WTC11 (cell line): ENCODE data around the gene DYSF. TPM values are rescaled to one million over a fixed set of nuclear protein-coding genes. Genes with fewer than 3 reads are reported as not detected.

Experiments used
- ATAC-seq: fragments of 200-7000 bp; cut with Tn5 transposase; 2 replicates; pipeline ENCODE4 v1.10.0; 2021; ENCODE audit warnings: mild to moderate bottlenecking, moderate library complexity
- CTCF ChIA-PET: fragments of 300-600 bp; sonication (Branson Sonifier 250); formaldehyde crosslinking; loops from one replicate; lab custom pipeline; 2021; ENCODE audit warnings: antibody characterized with exemption; lab: Charles Lee
- POLR2A ChIA-PET: fragments of 350-600 bp; sonication (Branson Sonifier 250); formaldehyde crosslinking; loops from one replicate; lab custom pipeline; 2021; ENCODE audit warnings: antibody characterized with exemption; lab: Charles Lee
- DNase-seq: peaks from one replicate; pipeline ENCODE4 v3.0.0; 2021; ENCODE audit warnings: low spot score
- H3K27ac Mint-ChIP-seq: 2 replicates; pipeline ENCODE4 v1.8.0; 2021; ENCODE audit warnings: mixed read lengths
- H3K27me3 Mint-ChIP-seq: 2 replicates; pipeline ENCODE4 v1.8.0; 2021; ENCODE audit warnings: low read depth, mild to moderate bottlenecking, moderate library complexity, mixed read lengths
- H3K36me3 Mint-ChIP-seq: 2 replicates; pipeline ENCODE4 v1.8.0; 2021; ENCODE audit warnings: mixed read lengths
- H3K4me1 Mint-ChIP-seq: 2 replicates; pipeline ENCODE4 v1.8.0; 2022; ENCODE audit warnings: mixed read lengths
- H3K4me3 Mint-ChIP-seq: 2 replicates; pipeline ENCODE4 v1.8.0; 2021; ENCODE audit warnings: mild to moderate bottlenecking, moderate library complexity, mixed read lengths
- H3K9me3 Mint-ChIP-seq: 2 replicates; pipeline ENCODE4 v1.8.0; 2021; ENCODE audit warnings: mixed read lengths
- ETV6 ChIP-seq: sonication (generic); formaldehyde crosslinking; IDR thresholded peaks from 2 replicates; pipeline ENCODE4 v1.8.1; 2022; ENCODE audit warnings: mild to moderate bottlenecking, missing genetic modification reagents
- FOXK1 ChIP-seq: sonication (generic); formaldehyde crosslinking; IDR thresholded peaks from 2 replicates; pipeline ENCODE4 v1.8.0; 2022; ENCODE audit warnings: mild to moderate bottlenecking, moderate library complexity, missing genetic modification reagents
- FOXP1 ChIP-seq: sonication (generic); formaldehyde crosslinking; IDR thresholded peaks from 2 replicates; pipeline ENCODE4 v1.8.0; 2022; ENCODE audit warnings: missing genetic modification reagents, mild to moderate bottlenecking, moderate library complexity, borderline replicate concordance
- GABPB1 ChIP-seq: sonication (generic); formaldehyde crosslinking; IDR thresholded peaks from 2 replicates; pipeline ENCODE4 v1.8.1; 2023; ENCODE audit warnings: mild to moderate bottlenecking, missing genetic modification reagents
- JUN ChIP-seq: sonication (generic); formaldehyde crosslinking; IDR thresholded peaks from 2 replicates; pipeline ENCODE4 v1.8.0; 2023; ENCODE audit warnings: mild to moderate bottlenecking, missing genetic modification reagents
- NFATC4 ChIP-seq: fragments of 250-450 bp; sonication (Bioruptor Pico); IDR thresholded peaks from 2 replicates; pipeline ENCODE4 v1.9.0; 2021; ENCODE audit warnings: mild to moderate bottlenecking
- NR1H2 ChIP-seq: sonication (generic); formaldehyde crosslinking; IDR thresholded peaks from 2 replicates; pipeline ENCODE4 v1.9.0; 2021; ENCODE audit warnings: mild to moderate bottlenecking, moderate library complexity, missing genetic modification reagents
- NR3C1 ChIP-seq: sonication (generic); formaldehyde crosslinking; conservative IDR thresholded peaks from 2 replicates; pipeline ENCODE4 v1.8.1; 2023; ENCODE audit warnings: low read depth, mild to moderate bottlenecking, missing genetic modification reagents
- PRRX2 ChIP-seq: fragments of 250-450 bp; sonication (Bioruptor Pico); IDR thresholded peaks from 2 replicates; pipeline ENCODE4 v1.8.0; 2021; ENCODE audit warnings: mild to moderate bottlenecking
- ZNF121 ChIP-seq: sonication (generic); formaldehyde crosslinking; IDR thresholded peaks from 2 replicates; pipeline ENCODE4 v1.8.0; 2023; ENCODE audit warnings: missing genetic modification reagents
- total RNA-seq: library from RNA; stranded (reverse); gene quantifications from 3 replicates; pipeline ENCODE4 v1.2.3, GENCODE V29; 2021
- TF ChIP-seq, protein P1 (sequence below): fragments of 250-450 bp; sonication (Bioruptor Pico); IDR thresholded peaks from 2 replicates; pipeline ENCODE4 v2.1.2; 2022; ENCODE audit warnings: mild to moderate bottlenecking, moderate library complexity
- TF ChIP-seq, protein P2 (sequence below): fragments of 250-450 bp; sonication (Bioruptor Pico); IDR thresholded peaks from 2 replicates; pipeline ENCODE4 v1.9.0; 2021; ENCODE audit warnings: mild to moderate bottlenecking
- TF ChIP-seq, protein P3 (sequence below): sonication (generic); formaldehyde crosslinking; conservative IDR thresholded peaks from 2 replicates; pipeline ENCODE4 v1.8.1; 2023; ENCODE audit warnings: mild to moderate bottlenecking, low read depth, missing genetic modification reagents, moderate library complexity
- TF ChIP-seq, protein P4 (sequence below): fragments of 200-600 bp; IDR thresholded peaks from 2 replicates; pipeline ENCODE4 v1.8.0; 2022; ENCODE audit warnings: antibody characterized with exemption
- TF ChIP-seq, protein P5 (sequence below): sonication (generic); formaldehyde crosslinking; IDR thresholded peaks from 2 replicates; pipeline ENCODE4 v1.8.1; 2023; ENCODE audit warnings: mild to moderate bottlenecking, missing genetic modification reagents
- TF ChIP-seq, protein P6 (sequence below): sonication (generic); formaldehyde crosslinking; IDR thresholded peaks from 2 replicates; pipeline ENCODE4 v1.8.1; 2023; ENCODE audit warnings: mild to moderate bottlenecking, moderate library complexity, missing genetic modification reagents
- TF ChIP-seq, protein P7 (sequence below): fragments of 250-450 bp; sonication (Bioruptor Pico); IDR thresholded peaks from 2 replicates; pipeline ENCODE4 v1.8.0; 2021; ENCODE audit warnings: mild to moderate bottlenecking

DYSF gene
- total RNA-seq, 1 experiment from 2014 or later, result 14.8 TPM

DNA sequence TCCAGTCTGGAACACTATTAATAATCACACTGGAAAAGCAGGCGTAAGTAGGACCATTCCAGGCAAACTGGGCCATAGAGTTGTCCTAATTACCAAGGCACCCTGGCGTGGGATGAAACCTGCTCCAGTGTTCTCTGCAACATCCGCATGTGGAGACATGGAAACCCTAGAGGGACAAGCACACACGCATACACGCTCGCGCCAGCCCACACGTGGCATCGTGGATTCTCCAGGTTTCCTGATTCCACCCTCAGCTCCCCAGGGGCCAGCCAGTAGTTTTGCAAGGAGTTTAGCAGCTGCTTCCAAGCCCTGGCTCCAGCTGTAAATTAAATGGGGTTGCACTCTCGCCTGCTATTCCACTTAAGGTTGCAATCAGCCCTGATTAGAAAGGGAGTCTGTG is 127.7 kb downstream of the DYSF start (continued):
- no peak for TF ChIP-seq GABPB1 (CRISPR knock-in tag)
- TF ChIP-seq, protein P1, sequence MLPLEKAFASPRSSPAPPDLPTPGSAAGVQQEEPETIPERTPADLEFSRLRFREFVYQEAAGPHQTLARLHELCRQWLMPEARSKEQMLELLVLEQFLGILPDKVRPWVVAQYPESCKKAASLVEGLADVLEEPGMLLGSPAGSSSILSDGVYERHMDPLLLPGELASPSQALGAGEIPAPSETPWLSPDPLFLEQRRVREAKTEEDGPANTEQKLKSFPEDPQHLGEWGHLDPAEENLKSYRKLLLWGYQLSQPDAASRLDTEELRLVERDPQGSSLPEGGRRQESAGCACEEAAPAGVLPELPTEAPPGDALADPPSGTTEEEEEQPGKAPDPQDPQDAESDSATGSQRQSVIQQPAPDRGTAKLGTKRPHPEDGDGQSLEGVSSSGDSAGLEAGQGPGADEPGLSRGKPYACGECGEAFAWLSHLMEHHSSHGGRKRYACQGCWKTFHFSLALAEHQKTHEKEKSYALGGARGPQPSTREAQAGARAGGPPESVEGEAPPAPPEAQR (CRISPR knock-in tag), result no peak
- TF ChIP-seq FOXK1, result no peak

DNA sequence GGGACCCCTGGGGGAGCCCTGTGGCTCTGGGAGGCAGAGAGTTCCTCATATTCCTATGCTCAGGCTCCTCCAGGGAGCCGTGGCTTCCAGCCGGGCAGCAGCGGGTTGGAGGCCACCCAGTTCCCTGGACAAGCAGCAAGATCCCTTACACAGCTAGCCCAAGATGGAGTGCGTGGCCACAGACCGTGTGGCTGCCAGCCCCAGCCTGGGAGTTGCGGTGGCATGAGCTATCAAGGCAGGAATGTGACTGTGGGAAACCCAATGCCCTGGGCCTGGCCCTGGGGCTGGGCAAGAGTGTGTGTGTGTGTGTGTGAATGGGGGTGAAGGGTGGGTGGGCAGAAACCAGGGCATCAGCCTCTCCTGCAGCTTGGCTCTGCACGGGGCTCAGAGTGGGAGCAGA is 130.5 kb downstream of the DYSF start:
- DNase-seq, result no peak
- no peaks in the 10 kb centered on the region; the same call in 1 of the 2 replicates for H3K4me1 Mint-ChIP-seq
- H3K27me3 Mint-ChIP-seq, result no peaks in the 10 kb centered on the region
- no peak overlapping the region for H3K4me3 Mint-ChIP-seq
- CTCF ChIA-PET, result no interaction called here
- no peak overlapping the region for H3K27ac Mint-ChIP-seq
- no peak for TF ChIP-seq ETV6 (CRISPR knock-in tag)
- TF ChIP-seq, protein P2, sequence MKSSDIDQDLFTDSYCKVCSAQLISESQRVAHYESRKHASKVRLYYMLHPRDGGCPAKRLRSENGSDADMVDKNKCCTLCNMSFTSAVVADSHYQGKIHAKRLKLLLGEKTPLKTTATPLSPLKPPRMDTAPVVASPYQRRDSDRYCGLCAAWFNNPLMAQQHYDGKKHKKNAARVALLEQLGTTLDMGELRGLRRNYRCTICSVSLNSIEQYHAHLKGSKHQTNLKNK (CRISPR knock-in tag), result no peak
- no peak for TF ChIP-seq ZNF121 (CRISPR knock-in tag)
- TF ChIP-seq, protein P3, sequence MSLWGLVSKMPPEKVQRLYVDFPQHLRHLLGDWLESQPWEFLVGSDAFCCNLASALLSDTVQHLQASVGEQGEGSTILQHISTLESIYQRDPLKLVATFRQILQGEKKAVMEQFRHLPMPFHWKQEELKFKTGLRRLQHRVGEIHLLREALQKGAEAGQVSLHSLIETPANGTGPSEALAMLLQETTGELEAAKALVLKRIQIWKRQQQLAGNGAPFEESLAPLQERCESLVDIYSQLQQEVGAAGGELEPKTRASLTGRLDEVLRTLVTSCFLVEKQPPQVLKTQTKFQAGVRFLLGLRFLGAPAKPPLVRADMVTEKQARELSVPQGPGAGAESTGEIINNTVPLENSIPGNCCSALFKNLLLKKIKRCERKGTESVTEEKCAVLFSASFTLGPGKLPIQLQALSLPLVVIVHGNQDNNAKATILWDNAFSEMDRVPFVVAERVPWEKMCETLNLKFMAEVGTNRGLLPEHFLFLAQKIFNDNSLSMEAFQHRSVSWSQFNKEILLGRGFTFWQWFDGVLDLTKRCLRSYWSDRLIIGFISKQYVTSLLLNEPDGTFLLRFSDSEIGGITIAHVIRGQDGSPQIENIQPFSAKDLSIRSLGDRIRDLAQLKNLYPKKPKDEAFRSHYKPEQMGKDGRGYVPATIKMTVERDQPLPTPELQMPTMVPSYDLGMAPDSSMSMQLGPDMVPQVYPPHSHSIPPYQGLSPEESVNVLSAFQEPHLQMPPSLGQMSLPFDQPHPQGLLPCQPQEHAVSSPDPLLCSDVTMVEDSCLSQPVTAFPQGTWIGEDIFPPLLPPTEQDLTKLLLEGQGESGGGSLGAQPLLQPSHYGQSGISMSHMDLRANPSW (CRISPR knock-in tag), result no peak
- TF ChIP-seq NR3C1 (CRISPR knock-in tag), result no peak
- TF ChIP-seq NR1H2 (CRISPR knock-in tag), result no peak
- no peak for TF ChIP-seq JUN (CRISPR knock-in tag)
- TF ChIP-seq, protein P4, sequence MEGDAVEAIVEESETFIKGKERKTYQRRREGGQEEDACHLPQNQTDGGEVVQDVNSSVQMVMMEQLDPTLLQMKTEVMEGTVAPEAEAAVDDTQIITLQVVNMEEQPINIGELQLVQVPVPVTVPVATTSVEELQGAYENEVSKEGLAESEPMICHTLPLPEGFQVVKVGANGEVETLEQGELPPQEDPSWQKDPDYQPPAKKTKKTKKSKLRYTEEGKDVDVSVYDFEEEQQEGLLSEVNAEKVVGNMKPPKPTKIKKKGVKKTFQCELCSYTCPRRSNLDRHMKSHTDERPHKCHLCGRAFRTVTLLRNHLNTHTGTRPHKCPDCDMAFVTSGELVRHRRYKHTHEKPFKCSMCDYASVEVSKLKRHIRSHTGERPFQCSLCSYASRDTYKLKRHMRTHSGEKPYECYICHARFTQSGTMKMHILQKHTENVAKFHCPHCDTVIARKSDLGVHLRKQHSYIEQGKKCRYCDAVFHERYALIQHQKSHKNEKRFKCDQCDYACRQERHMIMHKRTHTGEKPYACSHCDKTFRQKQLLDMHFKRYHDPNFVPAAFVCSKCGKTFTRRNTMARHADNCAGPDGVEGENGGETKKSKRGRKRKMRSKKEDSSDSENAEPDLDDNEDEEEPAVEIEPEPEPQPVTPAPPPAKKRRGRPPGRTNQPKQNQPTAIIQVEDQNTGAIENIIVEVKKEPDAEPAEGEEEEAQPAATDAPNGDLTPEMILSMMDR, result no peak
- no peak for TF ChIP-seq NFATC4 (CRISPR knock-in tag)
- TF ChIP-seq, protein P5, sequence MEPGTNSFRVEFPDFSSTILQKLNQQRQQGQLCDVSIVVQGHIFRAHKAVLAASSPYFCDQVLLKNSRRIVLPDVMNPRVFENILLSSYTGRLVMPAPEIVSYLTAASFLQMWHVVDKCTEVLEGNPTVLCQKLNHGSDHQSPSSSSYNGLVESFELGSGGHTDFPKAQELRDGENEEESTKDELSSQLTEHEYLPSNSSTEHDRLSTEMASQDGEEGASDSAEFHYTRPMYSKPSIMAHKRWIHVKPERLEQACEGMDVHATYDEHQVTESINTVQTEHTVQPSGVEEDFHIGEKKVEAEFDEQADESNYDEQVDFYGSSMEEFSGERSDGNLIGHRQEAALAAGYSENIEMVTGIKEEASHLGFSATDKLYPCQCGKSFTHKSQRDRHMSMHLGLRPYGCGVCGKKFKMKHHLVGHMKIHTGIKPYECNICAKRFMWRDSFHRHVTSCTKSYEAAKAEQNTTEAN (CRISPR knock-in tag), result no peak
- TF ChIP-seq, protein P6, sequence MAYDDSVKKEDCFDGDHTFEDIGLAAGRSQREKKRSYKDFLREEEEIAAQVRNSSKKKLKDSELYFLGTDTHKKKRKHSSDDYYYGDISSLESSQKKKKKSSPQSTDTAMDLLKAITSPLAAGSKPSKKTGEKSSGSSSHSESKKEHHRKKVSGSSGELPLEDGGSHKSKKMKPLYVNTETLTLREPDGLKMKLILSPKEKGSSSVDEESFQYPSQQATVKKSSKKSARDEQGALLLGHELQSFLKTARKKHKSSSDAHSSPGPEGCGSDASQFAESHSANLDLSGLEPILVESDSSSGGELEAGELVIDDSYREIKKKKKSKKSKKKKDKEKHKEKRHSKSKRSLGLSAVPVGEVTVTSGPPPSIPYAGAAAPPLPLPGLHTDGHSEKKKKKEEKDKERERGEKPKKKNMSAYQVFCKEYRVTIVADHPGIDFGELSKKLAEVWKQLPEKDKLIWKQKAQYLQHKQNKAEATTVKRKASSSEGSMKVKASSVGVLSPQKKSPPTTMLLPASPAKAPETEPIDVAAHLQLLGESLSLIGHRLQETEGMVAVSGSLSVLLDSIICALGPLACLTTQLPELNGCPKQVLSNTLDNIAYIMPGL (CRISPR knock-in tag), result no peak
- TF ChIP-seq PRRX2 (CRISPR knock-in tag), result no peak
- no peak for TF ChIP-seq FOXP1 (CRISPR knock-in tag)
- TF ChIP-seq, protein P7, sequence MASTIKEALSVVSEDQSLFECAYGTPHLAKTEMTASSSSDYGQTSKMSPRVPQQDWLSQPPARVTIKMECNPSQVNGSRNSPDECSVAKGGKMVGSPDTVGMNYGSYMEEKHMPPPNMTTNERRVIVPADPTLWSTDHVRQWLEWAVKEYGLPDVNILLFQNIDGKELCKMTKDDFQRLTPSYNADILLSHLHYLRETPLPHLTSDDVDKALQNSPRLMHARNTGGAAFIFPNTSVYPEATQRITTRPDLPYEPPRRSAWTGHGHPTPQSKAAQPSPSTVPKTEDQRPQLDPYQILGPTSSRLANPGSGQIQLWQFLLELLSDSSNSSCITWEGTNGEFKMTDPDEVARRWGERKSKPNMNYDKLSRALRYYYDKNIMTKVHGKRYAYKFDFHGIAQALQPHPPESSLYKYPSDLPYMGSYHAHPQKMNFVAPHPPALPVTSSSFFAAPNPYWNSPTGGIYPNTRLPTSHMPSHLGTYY (CRISPR knock-in tag), result no peak
- no peaks in the 10 kb centered on the region for H3K9me3 Mint-ChIP-seq
- ATAC-seq, result no peak
- H3K36me3 Mint-ChIP-seq, result no peaks in the 10 kb centered on the region
- POLR2A ChIA-PET, result no interaction called here
